ENCODE measurements around the gene SET. TPM values are rescaled to one million over a fixed set of nuclear protein-coding genes. Genes with fewer than 3 reads are reported as not detected.
A peak's percentile ranks its signal among the peaks of the same experiment; 100 is the strongest.
"Not testable (repeated sequence)": the region's sequence is repeated elsewhere in the genome, so short reads cannot be mapped to it uniquely, and the experiment has no call there.

SET gene
- total RNA-seq, 1 donor from 2014 or later, result 563 TPM

GRCh38 chr9:128657344-128657704, 31.7 kb upstream of the SET start:
- peaks cover 2% of the 10 kb centered on the region for H3K4me1 Mint-ChIP-seq (ENCODE audit: low read depth)
- H3K36me3 Mint-ChIP-seq (ENCODE audit: insufficient read depth), result no peaks in the 10 kb centered on the region
- H3K27ac Mint-ChIP-seq, result peak overlapping the region; percentile 100
- TF ChIP-seq CTCF (IDR thresholded peaks at IDR 0.05; ENCODE audit: unreplicated experiment), result no peak
- H3K4me3 Mint-ChIP-seq (ENCODE audit: low read depth), result peak overlapping the region; percentile 82
- no peak for DNase-seq (ENCODE audit: low spot score, unreplicated experiment)
- H3K27me3 Mint-ChIP-seq, result no peaks in the 10 kb centered on the region
- no peaks in the 10 kb centered on the region for H3K9me3 Mint-ChIP-seq (ENCODE audit: low read depth)

- H3K4me3 Mint-ChIP-seq (ENCODE audit: low read depth), result peak overlapping the region; percentile 82
- H3K9me3 Mint-ChIP-seq (ENCODE audit: low read depth), result no peaks in the 10 kb centered on the region
- peak overlapping the region; percentile 100 for H3K27ac Mint-ChIP-seq
- no peaks in the 10 kb centered on the region for H3K36me3 Mint-ChIP-seq (ENCODE audit: insufficient read depth)
- no peak for DNase-seq (ENCODE audit: low spot score, unreplicated experiment)
- peaks cover 2% of the 10 kb centered on the region for H3K4me1 Mint-ChIP-seq (ENCODE audit: low read depth)
- H3K27me3 Mint-ChIP-seq, result no peaks in the 10 kb centered on the region
- TF ChIP-seq CTCF (IDR thresholded peaks at IDR 0.05; ENCODE audit: unreplicated experiment), result no peak
Observed at GRCh38 chr9:128657796-128658195, 31.2 kb upstream of the SET start.

GRCh38 chr9:128666481-128666941, 22.5 kb upstream of the SET start:
- H3K4me3 Mint-ChIP-seq (ENCODE audit: low read depth); H3K9me3 Mint-ChIP-seq (ENCODE audit: low read depth): not testable (repeated sequence)

GRCh38 chr9:128669786-128670185, 19.2 kb upstream of the SET start:
- no peaks in the 10 kb centered on the region for H3K9me3 Mint-ChIP-seq (ENCODE audit: low read depth)
- no peak overlapping the region for H3K4me3 Mint-ChIP-seq (ENCODE audit: low read depth)
- no peaks in the 10 kb centered on the region for H3K4me1 Mint-ChIP-seq (ENCODE audit: low read depth)
- H3K27me3 Mint-ChIP-seq, result no peaks in the 10 kb centered on the region
- no peaks in the 10 kb centered on the region for H3K36me3 Mint-ChIP-seq (ENCODE audit: insufficient read depth)
- H3K27ac Mint-ChIP-seq, result no peak overlapping the region
- TF ChIP-seq CTCF (IDR thresholded peaks at IDR 0.05; ENCODE audit: unreplicated experiment), result no peak
- DNase-seq (ENCODE audit: low spot score, unreplicated experiment), result no peak

More at GRCh38 chr9:128666481-128666941, 22.5 kb upstream of the SET start:
- not testable (repeated sequence) for H3K36me3 Mint-ChIP-seq (ENCODE audit: insufficient read depth); H3K4me1 Mint-ChIP-seq (ENCODE audit: low read depth); H3K27ac Mint-ChIP-seq; DNase-seq (ENCODE audit: low spot score, unreplicated experiment); H3K27me3 Mint-ChIP-seq

- no peak for DNase-seq (ENCODE audit: low spot score, unreplicated experiment)
- Mint-ChIP-seq H3K4me3 (ENCODE audit: low read depth) (no peak overlapping the region), H3K36me3 (ENCODE audit: insufficient read depth) (no peaks in the 10 kb centered on the region), H3K4me1 (ENCODE audit: low read depth) (no peaks in the 10 kb centered on the region), H3K27ac (no peak overlapping the region), H3K27me3 (no peaks in the 10 kb centered on the region), H3K9me3 (ENCODE audit: low read depth) (no peaks in the 10 kb centered on the region)
- no peak for TF ChIP-seq CTCF (IDR thresholded peaks at IDR 0.05; ENCODE audit: unreplicated experiment)
Observed at GRCh38 chr9:128675382-128675781, 13.6 kb upstream of the SET start.

- TF ChIP-seq CTCF (IDR thresholded peaks at IDR 0.05; ENCODE audit: unreplicated experiment), result no peak
- Mint-ChIP-seq H3K36me3 (ENCODE audit: insufficient read depth) (no peaks in the 10 kb centered on the region), H3K9me3 (ENCODE audit: low read depth) (no peaks in the 10 kb centered on the region), H3K27me3 (no peaks in the 10 kb centered on the region), H3K4me1 (ENCODE audit: low read depth) (no peaks in the 10 kb centered on the region), H3K27ac (no peak overlapping the region), H3K4me3 (ENCODE audit: low read depth) (no peak overlapping the region)
- DNase-seq (ENCODE audit: low spot score, unreplicated experiment), result no peak
Observed at GRCh38 chr9:128677794-128678193, 11.2 kb upstream of the SET start.
